Type B pancreatic cell (in vitro differentiated cells): ENCODE results near the gene ODC1. TPM values are rescaled to one million over a fixed set of nuclear protein-coding genes. Genes with fewer than 3 reads are reported as not detected.

Experiments used
- DNase-seq: peaks from one replicate; pipeline ENCODE4 v3.0.0; 2021; ENCODE audit warnings: mixed read lengths; ENCODE audit not compliant: unreplicated experiment; ENCODE audit errors: extremely low spot score
- H3K27ac Mint-ChIP-seq: 2 replicates; pipeline ENCODE4 v1.8.0; 2021; ENCODE audit warnings: mild to moderate bottlenecking, mixed read lengths
- H3K27me3 Mint-ChIP-seq: 2 replicates; pipeline ENCODE4 v1.8.0; 2021; ENCODE audit warnings: mixed read lengths
- H3K36me3 Mint-ChIP-seq: 2 replicates; pipeline ENCODE4 v1.8.0; 2021; ENCODE audit warnings: mixed read lengths
- H3K4me1 Mint-ChIP-seq: one replicate; pipeline ENCODE4 v1.8.0; 2021; ENCODE audit warnings: mixed read lengths; ENCODE audit not compliant: unreplicated experiment
- H3K4me3 Mint-ChIP-seq: 2 replicates; pipeline ENCODE4 v1.8.0; 2021; ENCODE audit warnings: mild to moderate bottlenecking, mixed read lengths
- H3K9me3 Mint-ChIP-seq: 2 replicates; pipeline ENCODE4 v1.8.0; 2021; ENCODE audit warnings: mixed read lengths
- total RNA-seq: library from RNA; stranded (reverse); gene quantifications from 2 replicates; pipeline ENCODE4 v1.2.1, GENCODE V29; 2021; ENCODE audit warnings: low replicate concordance
- TF ChIP-seq, protein P1 (sequence below): fragments of 200-600 bp; sonication (generic); conservative IDR thresholded peaks from 2 replicates; pipeline ENCODE4 v1.5.0; 2021; ENCODE audit warnings: antibody characterized with exemption, mild to moderate bottlenecking

Gene ODC1
- total RNA-seq, 1 donor from 2014 or later, result 135 TPM

DNA sequence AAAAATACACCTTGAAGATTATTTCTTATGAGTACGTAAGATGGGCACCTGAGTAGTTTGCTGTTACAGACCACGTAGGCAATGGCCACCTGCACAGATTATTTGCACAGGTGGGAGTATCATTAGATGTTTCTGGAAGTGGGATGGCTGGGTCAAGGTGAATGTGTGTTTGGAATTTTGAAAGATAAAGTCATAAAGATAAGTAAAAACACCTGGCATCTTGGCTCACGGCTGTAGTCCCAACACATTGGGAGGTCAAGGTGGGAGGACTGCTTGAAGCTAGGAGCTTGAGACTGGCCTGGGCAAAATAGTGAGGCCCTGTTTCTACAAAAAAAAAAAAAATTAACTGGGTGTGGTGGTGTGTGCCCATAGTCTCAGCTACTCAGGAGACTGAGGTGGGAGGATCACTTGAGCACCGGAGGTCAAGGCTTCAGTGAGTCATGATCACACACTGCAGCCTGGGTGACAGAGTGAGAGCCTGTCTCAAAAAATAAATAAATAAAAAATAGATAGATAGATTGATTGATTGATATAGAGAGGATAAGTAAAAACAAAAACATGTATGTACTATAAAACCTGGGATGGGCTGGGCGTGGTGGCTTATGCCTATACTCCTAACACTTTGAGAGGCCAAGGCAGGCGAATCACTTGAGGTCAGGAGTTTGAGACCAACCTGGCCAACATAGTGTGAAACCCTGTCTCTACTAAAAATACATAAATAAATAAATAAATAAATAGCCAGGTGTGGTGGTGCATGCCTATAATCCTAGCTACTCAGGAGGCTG, 30.4 kb downstream of the ODC1 start:
- Mint-ChIP-seq H3K9me3 (no peaks in the 10 kb centered on the region), H3K4me3 (no peak overlapping the region), H3K27me3 (no peaks in the 10 kb centered on the region), H3K4me1 (no peaks in the 10 kb centered on the region), H3K27ac (no peak overlapping the region), H3K36me3 (no peaks in the 10 kb centered on the region)
- no peak for DNase-seq
- TF ChIP-seq, protein P1, sequence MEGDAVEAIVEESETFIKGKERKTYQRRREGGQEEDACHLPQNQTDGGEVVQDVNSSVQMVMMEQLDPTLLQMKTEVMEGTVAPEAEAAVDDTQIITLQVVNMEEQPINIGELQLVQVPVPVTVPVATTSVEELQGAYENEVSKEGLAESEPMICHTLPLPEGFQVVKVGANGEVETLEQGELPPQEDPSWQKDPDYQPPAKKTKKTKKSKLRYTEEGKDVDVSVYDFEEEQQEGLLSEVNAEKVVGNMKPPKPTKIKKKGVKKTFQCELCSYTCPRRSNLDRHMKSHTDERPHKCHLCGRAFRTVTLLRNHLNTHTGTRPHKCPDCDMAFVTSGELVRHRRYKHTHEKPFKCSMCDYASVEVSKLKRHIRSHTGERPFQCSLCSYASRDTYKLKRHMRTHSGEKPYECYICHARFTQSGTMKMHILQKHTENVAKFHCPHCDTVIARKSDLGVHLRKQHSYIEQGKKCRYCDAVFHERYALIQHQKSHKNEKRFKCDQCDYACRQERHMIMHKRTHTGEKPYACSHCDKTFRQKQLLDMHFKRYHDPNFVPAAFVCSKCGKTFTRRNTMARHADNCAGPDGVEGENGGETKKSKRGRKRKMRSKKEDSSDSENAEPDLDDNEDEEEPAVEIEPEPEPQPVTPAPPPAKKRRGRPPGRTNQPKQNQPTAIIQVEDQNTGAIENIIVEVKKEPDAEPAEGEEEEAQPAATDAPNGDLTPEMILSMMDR, result no peak

DNA sequence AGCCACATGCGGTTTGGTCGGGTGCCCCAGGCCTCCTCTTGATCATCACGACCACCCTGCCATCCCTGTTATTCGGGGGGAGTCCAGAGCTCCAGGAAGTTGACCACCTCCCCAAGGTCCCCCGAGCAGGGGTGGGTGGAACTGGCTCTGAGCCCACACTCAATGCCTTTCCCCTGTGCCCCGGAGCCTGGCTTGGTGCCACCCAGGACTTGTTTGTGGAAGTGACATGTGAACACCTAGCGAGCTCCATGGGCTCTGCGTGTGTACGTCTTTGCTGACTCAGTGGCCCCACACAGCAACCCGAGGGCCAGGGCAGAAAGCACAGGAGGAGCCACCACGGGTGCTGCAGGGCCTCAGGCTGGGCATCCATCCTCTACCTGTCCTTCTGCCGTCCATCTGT, 32.5 kb downstream of the ODC1 start:
- Mint-ChIP-seq H3K4me1 (no peaks in the 10 kb centered on the region), H3K36me3 (no peaks in the 10 kb centered on the region), H3K4me3 (no peak overlapping the region), H3K27ac (no peak overlapping the region), H3K27me3 (no peaks in the 10 kb centered on the region), H3K9me3 (no peaks in the 10 kb centered on the region)
- TF ChIP-seq, protein P1, result no peak
- DNase-seq, result no peak

DNA sequence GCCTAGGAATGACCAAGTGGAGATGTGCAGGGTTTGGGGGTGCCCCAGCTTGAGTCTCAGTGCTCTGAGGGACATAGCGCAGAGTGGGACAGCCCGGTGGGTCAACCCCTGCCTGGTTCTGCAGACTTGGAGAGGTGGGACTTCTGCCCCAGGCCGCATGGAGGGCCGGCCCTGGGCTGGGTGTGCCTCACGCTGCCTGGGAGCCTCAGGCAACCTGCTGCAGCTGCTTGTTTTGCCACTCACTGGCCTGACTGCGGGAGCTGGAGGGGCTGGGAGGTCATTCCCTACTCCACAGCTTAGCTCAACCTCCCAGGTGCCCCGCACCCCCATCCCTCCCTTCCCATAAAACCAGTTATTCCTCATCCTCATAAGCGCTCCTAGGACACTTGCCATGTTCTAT, 33.1 kb downstream of the ODC1 start:
- Mint-ChIP-seq H3K9me3 (no peaks in the 10 kb centered on the region), H3K27me3 (no peaks in the 10 kb centered on the region), H3K4me3 (no peak overlapping the region), H3K4me1 (no peaks in the 10 kb centered on the region), H3K36me3 (no peaks in the 10 kb centered on the region), H3K27ac (no peak overlapping the region)
- TF ChIP-seq, protein P1, result no peak
- no peak for DNase-seq

DNA sequence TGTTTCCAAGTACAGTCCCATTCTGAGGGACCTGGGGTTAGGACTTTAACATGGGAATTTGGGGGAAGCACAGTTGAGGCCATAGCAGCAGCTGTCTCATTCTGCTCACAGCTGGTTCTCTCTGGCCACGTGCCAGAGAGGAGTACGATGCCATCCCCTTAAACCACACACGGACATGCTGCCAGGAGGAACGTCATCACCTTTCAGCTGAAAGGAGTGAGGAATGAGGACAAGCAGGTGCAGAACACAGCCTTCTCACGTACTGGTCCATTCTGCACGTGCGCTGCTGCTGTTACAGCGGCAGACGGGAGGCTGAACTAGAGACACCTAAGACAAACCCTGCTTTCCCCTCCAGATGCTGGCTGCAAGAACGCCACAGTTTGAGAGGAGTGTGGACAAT, 33.5 kb downstream of the ODC1 start:
- Mint-ChIP-seq H3K4me3 (no peak overlapping the region), H3K4me1 (no peaks in the 10 kb centered on the region), H3K36me3 (no peaks in the 10 kb centered on the region), H3K27me3 (no peaks in the 10 kb centered on the region), H3K9me3 (no peaks in the 10 kb centered on the region), H3K27ac (no peak overlapping the region)
- no peak for DNase-seq
- TF ChIP-seq, protein P1, result no peak

DNA sequence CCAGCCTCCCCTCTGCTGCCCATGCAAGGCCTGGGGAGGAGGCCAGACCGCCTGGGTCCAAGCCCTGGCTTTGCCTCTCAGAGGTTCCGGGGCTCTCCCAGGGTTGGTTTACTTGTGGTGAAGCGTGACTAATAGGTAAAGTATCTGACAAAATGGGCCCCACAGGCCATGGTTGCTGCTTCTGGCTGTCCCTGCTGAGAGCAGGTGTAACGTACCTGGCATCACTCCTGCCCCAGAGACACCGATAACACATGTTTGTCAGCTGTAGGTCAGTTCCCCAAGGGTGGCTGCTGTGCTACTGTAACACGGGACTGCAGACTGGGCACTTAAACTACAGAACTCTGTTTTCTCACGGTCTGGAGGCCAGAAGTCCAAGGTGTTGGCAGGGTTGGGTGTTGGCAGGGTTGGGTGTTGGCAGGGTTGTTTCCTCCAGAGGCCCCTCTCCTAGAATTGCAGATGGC, 34.1 kb downstream of the ODC1 start:
- no peak for DNase-seq
- Mint-ChIP-seq H3K9me3 (no peaks in the 10 kb centered on the region), H3K4me1 (peaks cover 3% of the 10 kb centered on the region), H3K36me3 (no peaks in the 10 kb centered on the region), H3K4me3 (no peak overlapping the region), H3K27ac (no peak overlapping the region), H3K27me3 (no peaks in the 10 kb centered on the region)
- TF ChIP-seq, protein P1, result no peak
